Colonic mucosa (tissue), 4 donors: ENCODE results near the gene CPEB1. TPM values are rescaled to one million over a fixed set of nuclear protein-coding genes. Genes with fewer than 3 reads are reported as not detected.

ENCODE experiments used
- DNase-seq: peaks from one replicate; pipeline ENCODE4 v3.0.0-alpha.2; 2020
- H3K27ac ChIP-seq: fragments of 200-600 bp; one replicate; pipeline ENCODE4 v1.8.0; 2021
- H3K27me3 ChIP-seq: fragments of 200-600 bp; one replicate; pipeline ENCODE4 v1.8.0; 2021
- H3K36me3 ChIP-seq: fragments of 200-600 bp; one replicate; pipeline ENCODE4 v1.8.0; 2021
- H3K4me1 ChIP-seq: fragments of 200-600 bp; one replicate; pipeline ENCODE4 v1.8.0; 2021; ENCODE audit warnings: mild to moderate bottlenecking
- H3K4me3 ChIP-seq: fragments of 200-600 bp; one replicate; pipeline ENCODE4 v1.8.0; 2021
- H3K9ac ChIP-seq, 2 donors: one replicate each; pipeline ENCODE4 v1.7.0; 2013; ENCODE audit warnings: control low read depth in 2 of 2, low read depth in 2 of 2, low read length in 2 of 2
- H3K9me3 ChIP-seq: fragments of 200-600 bp; one replicate; pipeline ENCODE4 v1.8.0; 2021
- intact Hi-C: fragments of 100-400 bp; cut with DNase I; formaldehyde crosslinking; loops from one replicate; pipeline ENCODE4 v1.14.1; 2022
- total RNA-seq, 2 donors: library from RNA; stranded (reverse); fragmentation: NEBNext Ultra II Directional in 1 of 2; extraction: Animal tissue kit (Norgen Biotek cat#: 25700) in 1 of 2; gene quantifications; one replicate each; pipeline ENCODE4 v1.2.1, GENCODE V29; 2021
- TF ChIP-seq, protein P1 (sequence below): fragments of 200-600 bp; IDR thresholded peaks from one replicate; pipeline ENCODE4 v1.8.0; 2022; ENCODE audit warnings: antibody characterized with exemption, mild to moderate bottlenecking
- donor health status: healthy.
- donor health status: DM: no; HTN: no; CAD: no.
- donor health status: DM: no; HTN: no; CAD: no.

CPEB1 gene
- total RNA-seq, 2 donors from 2014 or later = 0.40 to 1.4 TPM

DNA sequence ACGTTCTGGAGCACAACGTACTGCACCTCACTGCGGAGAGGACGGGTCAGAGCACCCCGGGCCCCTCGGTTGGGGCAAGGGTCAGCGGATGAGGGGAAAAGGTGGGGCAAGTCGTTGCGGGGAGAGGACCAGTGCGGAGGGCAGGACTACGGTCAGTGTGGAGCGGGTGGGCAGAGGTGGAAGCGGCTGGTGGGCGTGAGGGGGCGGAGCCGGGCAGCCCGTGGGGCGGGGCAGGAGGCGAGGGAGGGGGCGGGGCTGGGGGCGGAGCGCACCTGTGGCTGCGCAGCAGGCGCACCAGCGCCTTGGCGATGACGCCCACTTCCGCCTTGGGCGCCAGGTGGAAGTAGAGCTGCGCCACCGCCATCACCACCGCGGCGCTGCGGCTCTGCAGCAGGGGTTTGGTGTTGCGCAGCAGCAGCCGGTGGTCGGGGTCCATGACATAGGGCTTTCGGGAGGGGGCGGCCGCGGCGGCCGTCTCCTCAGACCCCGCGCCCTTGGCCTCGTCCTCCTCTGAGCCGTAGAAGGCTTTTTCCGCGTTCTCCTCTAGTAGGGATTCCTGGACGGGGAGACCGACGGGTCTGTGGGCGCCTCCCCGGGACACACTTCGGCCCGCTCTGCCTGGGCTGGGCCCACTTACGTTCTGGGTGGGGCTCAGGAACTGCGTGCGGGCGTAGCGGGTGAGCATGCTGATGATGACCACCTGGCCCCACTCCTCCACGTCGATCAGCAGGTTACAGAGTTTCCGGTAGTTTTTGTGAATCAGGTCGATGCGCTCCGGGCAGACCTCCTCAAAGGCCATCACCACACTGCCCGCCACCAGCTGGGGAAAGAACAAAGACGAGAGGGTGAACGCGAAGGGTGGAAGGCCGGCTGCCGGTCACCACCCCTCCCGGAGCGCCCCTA, 33.3 kb upstream of the CPEB1 start:
- no peaks in the 10 kb centered on the region for H3K36me3 ChIP-seq
- peak; percentile 67 for DNase-seq
- H3K27ac ChIP-seq = no peak overlapping the region
- H3K4me1 ChIP-seq = no peaks in the 10 kb centered on the region
- H3K9me3 ChIP-seq = no peaks in the 10 kb centered on the region
- H3K27me3 ChIP-seq = no peaks in the 10 kb centered on the region
- H3K9ac ChIP-seq = peak overlapping the region in 1 of 2 donors; percentile 57
- TF ChIP-seq, protein P1, sequence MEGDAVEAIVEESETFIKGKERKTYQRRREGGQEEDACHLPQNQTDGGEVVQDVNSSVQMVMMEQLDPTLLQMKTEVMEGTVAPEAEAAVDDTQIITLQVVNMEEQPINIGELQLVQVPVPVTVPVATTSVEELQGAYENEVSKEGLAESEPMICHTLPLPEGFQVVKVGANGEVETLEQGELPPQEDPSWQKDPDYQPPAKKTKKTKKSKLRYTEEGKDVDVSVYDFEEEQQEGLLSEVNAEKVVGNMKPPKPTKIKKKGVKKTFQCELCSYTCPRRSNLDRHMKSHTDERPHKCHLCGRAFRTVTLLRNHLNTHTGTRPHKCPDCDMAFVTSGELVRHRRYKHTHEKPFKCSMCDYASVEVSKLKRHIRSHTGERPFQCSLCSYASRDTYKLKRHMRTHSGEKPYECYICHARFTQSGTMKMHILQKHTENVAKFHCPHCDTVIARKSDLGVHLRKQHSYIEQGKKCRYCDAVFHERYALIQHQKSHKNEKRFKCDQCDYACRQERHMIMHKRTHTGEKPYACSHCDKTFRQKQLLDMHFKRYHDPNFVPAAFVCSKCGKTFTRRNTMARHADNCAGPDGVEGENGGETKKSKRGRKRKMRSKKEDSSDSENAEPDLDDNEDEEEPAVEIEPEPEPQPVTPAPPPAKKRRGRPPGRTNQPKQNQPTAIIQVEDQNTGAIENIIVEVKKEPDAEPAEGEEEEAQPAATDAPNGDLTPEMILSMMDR = no peak
- H3K4me3 ChIP-seq = peak overlapping the region; percentile 43
- intact Hi-C loops = no loop called here

DNA sequence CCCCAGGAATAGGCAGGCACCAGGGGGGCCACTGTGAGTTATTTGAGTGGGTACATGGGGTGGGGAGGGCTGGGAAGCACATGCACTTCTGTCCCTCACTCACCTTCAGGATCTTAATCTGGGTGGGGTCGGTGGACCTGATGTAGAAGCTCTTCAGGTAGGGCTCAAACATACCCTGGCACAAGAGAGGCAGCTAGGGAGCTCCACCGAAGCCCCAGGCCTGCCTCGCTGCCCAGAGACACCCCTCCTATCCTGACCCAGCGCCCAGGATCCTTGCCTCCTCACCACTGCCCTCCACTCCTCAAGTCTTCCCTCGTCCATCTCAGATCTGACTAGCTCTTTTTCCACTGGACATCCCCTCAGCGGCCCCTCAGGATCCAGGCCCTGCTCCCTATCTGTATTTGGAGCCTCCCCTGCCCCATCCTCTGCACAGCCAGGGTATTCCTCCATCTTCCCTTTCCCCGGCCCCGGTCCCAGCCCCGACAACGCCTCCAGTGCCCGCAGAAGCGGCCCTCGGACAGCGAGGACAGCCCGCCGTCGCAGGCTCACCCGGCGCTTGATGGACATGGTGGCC, 32.5 kb upstream of the CPEB1 start:
- TF ChIP-seq, protein P1 = no peak
- intact Hi-C loops = no loop called here
- Histone ChIP-seq H3K4me3 (peak overlapping the region; percentile 43), H3K27ac (no peak overlapping the region), H3K9me3 (no peaks in the 10 kb centered on the region), H3K36me3 (no peaks in the 10 kb centered on the region), H3K9ac (peak overlapping the region in 1 of 2 donors; percentile 44), H3K4me1 (no peaks in the 10 kb centered on the region), H3K27me3 (no peaks in the 10 kb centered on the region)
- DNase-seq = no peak

DNA sequence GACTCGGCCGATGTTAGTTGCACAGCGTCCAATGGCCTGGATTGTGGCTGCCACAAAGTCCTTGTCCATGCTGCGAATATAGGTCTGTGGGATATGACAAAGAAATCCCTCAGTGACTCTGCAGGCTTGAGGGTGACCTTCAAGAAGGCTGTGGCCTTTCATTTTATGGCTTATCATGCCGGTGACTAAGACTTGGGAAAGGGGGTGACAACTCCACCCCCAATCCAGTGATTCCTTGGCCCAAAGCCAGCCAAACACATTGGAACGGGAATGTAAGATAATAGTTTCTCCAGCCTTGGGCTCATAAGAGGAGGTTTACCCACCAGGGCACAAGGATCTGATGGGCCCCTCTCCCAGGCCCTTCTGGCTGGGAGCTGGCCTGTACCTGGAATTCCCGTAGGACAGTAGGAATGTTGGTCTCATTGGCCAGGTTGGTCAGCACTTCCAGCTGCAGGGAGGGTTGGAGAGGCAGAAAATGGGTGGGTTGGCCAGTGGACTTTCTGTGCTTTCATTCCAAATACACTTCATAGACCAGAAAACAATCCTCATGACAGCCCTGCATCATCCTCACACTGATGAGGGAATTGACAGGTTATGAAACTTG, 30.7 kb upstream of the CPEB1 start:
- no peak overlapping the region for H3K27ac ChIP-seq
- H3K9me3 ChIP-seq = no peaks in the 10 kb centered on the region
- intact Hi-C loops = no loop called here
- H3K4me1 ChIP-seq = no peaks in the 10 kb centered on the region
- no peaks in the 10 kb centered on the region for H3K36me3 ChIP-seq
- DNase-seq = no peak
- no peak overlapping the region for H3K4me3 ChIP-seq
- TF ChIP-seq, protein P1 = no peak
- no peaks in the 10 kb centered on the region for H3K27me3 ChIP-seq
- no peak overlapping the region for H3K9ac ChIP-seq

DNA sequence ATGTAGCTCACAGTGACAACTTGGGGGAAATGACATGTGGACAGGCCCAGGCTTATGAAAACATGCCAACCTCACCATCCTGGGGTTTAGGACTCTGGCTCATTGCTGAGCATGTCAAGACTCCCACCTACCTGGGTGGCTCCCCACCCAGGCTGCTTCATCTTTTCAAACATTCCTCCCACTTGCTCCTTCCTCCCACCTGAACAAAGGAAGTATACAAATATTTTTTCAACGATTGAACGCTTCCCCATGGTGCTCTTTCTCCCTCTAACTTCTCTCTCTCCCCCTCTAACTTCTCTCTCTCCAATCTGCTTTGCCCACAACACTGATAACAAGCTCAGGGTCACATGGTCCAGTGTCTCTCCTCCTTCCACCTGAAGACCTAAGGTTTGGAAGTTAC, 27.7 kb upstream of the CPEB1 start:
- intact Hi-C loops = no loop called here
- H3K4me1 ChIP-seq = no peaks in the 10 kb centered on the region
- no peak overlapping the region for H3K27ac ChIP-seq
- no peaks in the 10 kb centered on the region for H3K9me3 ChIP-seq
- TF ChIP-seq, protein P1 = no peak
- no peaks in the 10 kb centered on the region for H3K27me3 ChIP-seq
- no peaks in the 10 kb centered on the region for H3K36me3 ChIP-seq
- DNase-seq = no peak
- H3K4me3 ChIP-seq = no peak overlapping the region
- no peak overlapping the region for H3K9ac ChIP-seq

DNA sequence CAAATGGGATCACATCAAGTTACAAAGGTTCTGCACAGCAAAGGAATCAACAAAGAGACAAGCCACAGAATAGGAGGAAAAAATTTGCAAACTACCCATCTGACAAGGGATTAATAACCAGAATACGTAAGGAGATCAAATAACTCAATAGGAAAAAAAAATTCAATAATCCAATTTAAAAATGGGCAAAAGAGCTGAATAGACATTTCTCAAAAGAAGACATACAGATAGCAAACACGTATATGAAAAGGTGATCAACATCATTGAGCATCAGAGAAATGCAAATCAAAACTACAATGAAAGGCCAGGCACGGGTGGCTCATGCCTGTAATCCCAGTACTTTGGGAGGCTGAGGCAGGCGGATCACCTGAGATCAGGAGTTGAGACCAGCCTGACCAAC, 23.5 kb upstream of the CPEB1 start:
- intact Hi-C loops = no loop called here
- no peak overlapping the region for H3K4me3 ChIP-seq
- H3K9ac ChIP-seq = no peak overlapping the region
- no peak for DNase-seq
- H3K36me3 ChIP-seq = no peaks in the 10 kb centered on the region
- no peaks in the 10 kb centered on the region for H3K27me3 ChIP-seq
- TF ChIP-seq, protein P1 = no peak
- no peaks in the 10 kb centered on the region for H3K4me1 ChIP-seq
- H3K9me3 ChIP-seq = no peaks in the 10 kb centered on the region
- no peak overlapping the region for H3K27ac ChIP-seq
